Subcutaneous adipose tissue (tissue), 4 donors: ENCODE data around the gene MANBA. TPM values are rescaled to one million over a fixed set of nuclear protein-coding genes. Genes with fewer than 3 reads are reported as not detected.

Experiments
- total RNA-seq, 4 donors: library from RNA; depleted of rRNA; stranded (reverse); fragments of >200 nt; gene quantifications; one replicate each; pipeline ENCODE4 v1.1.0, GENCODE V29; 2016
- TF ChIP-seq, protein P1 (sequence below): fragments of 450-650 bp; IDR thresholded peaks from one replicate; pipeline ENCODE4 v1.5.1; 2016; ENCODE audit warnings: low read depth, mild to moderate bottlenecking, control low read depth, antibody characterized with exemption, moderate library complexity

MANBA gene
- total RNA-seq, 4 donors from 2014 or later: 26.8 to 97.2 (median 47.0) TPM

DNA sequence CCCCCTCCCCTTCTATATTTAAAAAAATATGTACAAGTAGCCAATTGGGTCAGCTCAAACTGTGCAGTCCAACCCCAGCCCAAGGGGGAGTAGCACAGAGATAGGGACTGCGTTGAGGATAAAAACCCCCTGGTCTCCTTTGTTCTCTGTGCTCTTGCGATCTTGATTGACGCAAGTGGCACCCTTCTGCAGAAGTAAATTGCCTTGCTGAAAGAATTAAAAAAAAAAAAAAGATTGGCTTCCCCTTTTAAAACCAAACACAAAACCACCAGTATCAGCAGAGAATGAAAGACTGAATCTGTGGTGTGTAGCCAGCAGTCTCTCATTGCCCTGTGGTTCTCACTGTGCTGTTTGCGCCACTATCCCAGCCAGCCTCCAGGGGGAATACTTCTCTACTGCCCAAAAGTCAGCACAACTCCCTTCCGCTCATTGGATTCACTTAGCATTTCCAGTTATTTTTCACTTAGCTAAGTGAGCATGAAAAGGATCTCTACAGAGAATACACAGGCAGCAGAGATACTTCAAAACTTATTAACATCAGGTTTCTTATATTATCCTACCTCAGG, 29.7 kb downstream of the MANBA start:
- TF ChIP-seq, protein P1, sequence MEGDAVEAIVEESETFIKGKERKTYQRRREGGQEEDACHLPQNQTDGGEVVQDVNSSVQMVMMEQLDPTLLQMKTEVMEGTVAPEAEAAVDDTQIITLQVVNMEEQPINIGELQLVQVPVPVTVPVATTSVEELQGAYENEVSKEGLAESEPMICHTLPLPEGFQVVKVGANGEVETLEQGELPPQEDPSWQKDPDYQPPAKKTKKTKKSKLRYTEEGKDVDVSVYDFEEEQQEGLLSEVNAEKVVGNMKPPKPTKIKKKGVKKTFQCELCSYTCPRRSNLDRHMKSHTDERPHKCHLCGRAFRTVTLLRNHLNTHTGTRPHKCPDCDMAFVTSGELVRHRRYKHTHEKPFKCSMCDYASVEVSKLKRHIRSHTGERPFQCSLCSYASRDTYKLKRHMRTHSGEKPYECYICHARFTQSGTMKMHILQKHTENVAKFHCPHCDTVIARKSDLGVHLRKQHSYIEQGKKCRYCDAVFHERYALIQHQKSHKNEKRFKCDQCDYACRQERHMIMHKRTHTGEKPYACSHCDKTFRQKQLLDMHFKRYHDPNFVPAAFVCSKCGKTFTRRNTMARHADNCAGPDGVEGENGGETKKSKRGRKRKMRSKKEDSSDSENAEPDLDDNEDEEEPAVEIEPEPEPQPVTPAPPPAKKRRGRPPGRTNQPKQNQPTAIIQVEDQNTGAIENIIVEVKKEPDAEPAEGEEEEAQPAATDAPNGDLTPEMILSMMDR: no peak

DNA sequence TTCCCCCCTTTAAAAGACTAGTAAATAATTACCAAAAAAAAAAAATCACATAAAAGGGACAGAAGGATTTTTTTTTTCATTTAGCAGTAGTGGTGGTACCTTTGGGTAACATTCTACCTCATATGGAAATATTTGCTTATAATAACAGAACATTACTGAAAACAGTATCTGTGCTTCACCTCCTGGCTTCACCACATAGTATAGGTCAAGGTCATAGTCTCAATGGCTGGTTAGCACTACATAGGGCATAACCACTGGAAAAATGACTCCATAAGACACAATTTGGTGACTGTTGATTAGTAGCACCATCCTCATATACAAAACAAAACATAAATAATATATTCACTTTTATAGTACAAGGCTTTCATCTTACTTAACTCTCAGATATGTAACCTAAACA, 34.7 kb downstream of the MANBA start:
- TF ChIP-seq, protein P1: no peak

DNA sequence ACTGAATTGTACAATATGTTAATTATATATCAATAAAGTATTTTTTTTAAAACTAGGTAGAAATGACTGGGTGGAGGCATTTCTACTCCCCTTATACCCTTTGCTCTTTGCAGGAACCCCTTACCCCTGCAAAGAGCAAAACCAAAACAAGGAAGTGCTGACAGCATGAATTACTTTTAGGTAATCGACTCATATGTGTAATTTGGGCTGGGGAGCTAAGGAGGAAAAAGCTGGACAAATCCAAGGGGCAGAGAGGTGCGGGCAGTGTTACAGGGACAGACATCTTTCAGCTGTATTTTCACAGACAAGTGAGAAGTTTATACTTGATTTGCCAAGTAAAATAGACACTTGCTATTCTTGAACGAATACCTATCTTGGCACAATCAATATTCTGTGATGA, 35.5 kb downstream of the MANBA start:
- TF ChIP-seq, protein P1: no peak

DNA sequence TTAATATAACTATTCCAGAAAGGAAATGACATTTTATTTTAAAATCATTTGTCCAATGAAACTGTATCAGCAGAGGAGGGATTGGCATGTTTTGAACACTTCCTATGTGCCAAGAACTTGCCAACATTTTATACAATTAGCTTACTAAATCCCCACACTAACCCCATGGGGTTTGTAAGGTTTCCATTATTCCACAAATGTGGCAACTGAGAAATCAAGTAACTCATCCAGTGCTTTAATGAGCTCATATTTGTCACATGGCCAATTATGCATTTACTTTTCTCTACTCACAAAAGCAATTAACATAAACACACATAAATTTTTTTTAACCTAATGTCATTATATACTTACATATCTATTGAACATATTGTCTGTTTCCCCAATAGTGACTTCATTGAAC, 37.3 kb downstream of the MANBA start:
- TF ChIP-seq, protein P1: no peak

DNA sequence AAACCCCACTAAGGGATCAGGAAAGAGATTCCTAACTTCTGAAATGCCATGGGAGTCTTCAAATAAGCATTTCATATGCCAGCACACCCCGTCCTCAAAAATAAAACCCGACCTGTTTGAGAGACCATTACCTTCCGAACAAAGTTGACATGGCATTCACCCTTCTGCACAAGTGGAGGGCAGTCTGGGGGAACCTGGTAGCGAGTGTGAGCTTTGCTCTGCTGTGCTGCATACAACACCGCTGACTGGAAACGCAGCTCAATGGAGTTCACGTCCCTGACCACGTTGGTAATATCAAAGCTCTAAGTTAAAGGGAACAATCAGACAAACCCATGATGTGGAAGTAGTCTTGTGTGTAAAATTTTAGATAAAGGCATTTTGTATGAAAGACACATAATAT, 38.0 kb downstream of the MANBA start:
- TF ChIP-seq, protein P1: no peak

DNA sequence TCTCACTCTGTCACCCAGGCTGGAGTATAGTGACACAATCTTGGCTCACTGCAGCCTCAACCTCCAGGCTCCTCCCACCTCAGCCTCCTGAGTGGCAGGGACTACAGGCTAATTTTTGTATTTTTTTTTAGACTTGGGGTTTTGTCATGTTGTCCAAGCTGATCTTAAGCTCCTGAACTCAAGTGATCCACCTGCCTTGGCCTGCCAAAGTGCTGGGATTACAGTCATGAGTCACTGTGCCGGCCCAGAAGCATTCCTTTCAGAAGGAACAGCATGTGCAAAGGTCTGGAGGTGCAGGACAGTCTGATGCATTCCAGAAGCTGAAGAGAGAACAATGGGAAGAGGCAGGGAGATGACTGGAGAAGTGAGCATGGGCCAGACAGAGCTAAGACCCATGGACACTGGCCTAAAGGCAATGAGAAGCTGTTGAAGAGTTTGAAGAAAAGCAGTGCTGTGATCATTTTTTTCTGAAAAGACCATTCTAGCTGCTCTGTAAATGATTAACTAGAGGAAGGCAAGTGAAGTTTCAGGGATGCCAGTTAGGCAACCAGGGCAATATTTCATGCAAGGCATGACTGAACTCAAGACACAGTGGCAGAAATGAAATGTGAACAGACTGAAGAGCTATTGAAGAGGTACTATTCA, 43.2 kb downstream of the MANBA start:
- TF ChIP-seq, protein P1: no peak

DNA sequence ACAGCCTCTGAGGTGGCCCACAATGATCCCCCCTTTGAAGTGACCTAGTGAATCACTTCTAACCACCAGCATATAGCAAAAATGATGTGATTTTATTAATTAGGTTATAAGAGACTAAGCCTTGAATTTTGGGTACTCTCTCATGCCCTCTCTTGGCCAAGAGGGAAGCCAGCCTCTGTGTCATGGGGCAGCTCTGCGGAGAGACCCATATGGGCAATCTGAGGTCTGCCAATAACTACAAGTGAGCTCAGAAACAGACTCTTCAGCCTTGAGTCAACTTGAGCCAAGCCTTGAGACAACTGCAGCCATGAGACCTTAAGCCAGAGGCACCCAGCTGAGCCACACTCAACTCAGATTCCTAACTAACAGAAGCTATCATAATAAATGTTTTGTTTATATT, 45.7 kb downstream of the MANBA start:
- TF ChIP-seq, protein P1: no peak
